GM12865 (cell line): ENCODE results near the gene MPLKIP.

Source experiments
- DNase-seq: peaks from one replicate; pipeline ENCODE4 v3.0.0; 2010; ENCODE audit warnings: low read depth
- H3K4me3 ChIP-seq: 2 replicates; pipeline ENCODE4 v1.5.1; 2011; ENCODE audit warnings: mild to moderate bottlenecking, low read depth, low read length, control low read depth
- TF ChIP-seq, protein P1 (sequence below): IDR thresholded peaks from 2 replicates; pipeline ENCODE4 v1.5.1; 2011; ENCODE audit warnings: low read length, control low read depth, low read depth, inconsistent platforms; ENCODE audit not compliant: insufficient read depth; ENCODE audit errors: missing control alignments

The MPLKIP gene

GRCh38 chr7:40095695-40096327 lies 38.6 kb downstream of the MPLKIP start:
- no peak overlapping the region for H3K4me3 ChIP-seq
- TF ChIP-seq, protein P1, sequence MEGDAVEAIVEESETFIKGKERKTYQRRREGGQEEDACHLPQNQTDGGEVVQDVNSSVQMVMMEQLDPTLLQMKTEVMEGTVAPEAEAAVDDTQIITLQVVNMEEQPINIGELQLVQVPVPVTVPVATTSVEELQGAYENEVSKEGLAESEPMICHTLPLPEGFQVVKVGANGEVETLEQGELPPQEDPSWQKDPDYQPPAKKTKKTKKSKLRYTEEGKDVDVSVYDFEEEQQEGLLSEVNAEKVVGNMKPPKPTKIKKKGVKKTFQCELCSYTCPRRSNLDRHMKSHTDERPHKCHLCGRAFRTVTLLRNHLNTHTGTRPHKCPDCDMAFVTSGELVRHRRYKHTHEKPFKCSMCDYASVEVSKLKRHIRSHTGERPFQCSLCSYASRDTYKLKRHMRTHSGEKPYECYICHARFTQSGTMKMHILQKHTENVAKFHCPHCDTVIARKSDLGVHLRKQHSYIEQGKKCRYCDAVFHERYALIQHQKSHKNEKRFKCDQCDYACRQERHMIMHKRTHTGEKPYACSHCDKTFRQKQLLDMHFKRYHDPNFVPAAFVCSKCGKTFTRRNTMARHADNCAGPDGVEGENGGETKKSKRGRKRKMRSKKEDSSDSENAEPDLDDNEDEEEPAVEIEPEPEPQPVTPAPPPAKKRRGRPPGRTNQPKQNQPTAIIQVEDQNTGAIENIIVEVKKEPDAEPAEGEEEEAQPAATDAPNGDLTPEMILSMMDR, result no peak
- DNase-seq, result no peak

DNA sequence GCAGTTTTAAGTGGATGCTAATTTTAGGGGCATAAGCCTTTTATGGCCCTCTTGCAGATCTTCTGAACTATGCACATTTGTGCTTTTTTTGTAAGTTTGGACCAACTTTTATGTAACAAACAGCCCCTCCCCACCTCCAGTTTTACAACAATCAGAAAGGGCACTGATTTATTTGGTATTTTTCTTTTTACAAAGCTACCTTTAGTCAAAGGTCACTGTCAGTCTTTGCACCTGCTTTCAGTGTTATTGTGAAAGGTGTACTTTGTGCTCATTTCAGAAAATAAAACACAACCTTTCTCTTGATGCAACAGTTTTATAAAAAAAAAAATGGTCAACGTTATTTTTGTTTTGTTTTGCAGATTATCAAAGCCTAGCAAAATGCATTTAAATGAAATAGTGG lies 39.2 kb downstream of the MPLKIP start:
- DNase-seq, result no peak
- H3K4me3 ChIP-seq, result no peak overlapping the region
- TF ChIP-seq, protein P1, result no peak

GRCh38 chr7:40093631-40094350 lies 40.6 kb downstream of the MPLKIP start:
- DNase-seq, result no peak
- TF ChIP-seq, protein P1, result no peak
- H3K4me3 ChIP-seq, result no peak overlapping the region

DNA sequence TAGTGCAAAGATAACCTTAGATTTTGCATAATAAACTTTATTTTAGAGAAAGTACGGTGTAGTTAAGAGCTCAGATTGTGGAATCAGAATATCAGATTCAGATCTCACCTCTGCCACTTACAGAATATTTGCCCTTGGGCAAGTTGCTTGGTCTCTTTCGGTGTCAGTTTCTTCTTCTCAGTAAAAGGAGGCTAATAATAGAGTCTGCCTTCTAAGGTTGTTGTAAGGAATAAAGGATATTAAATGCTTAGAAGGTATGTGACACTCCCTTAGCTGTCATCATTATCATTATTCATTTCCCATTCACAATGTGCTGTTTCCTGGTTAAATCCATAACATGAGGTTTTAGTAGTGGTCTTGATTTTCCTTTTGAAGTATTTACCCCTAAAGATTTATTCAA lies 42.2 kb downstream of the MPLKIP start:
- DNase-seq, result no peak
- TF ChIP-seq, protein P1, result no peak
- no peak overlapping the region for H3K4me3 ChIP-seq

GRCh38 chr7:40077849-40078248 lies 56.6 kb downstream of the MPLKIP start:
- DNase-seq, result no peak
- no peak overlapping the region for H3K4me3 ChIP-seq
- TF ChIP-seq, protein P1, result no peak
